Left lung (tissue), 10 donors: ENCODE measurements around the gene SEC22C. TPM values are rescaled to one million over a fixed set of nuclear protein-coding genes. Genes with fewer than 3 reads are reported as not detected.
A peak's percentile ranks its signal among the peaks of the same experiment; 100 is the strongest.
"Not testable (repeated sequence)": the region's sequence is repeated elsewhere in the genome, so short reads cannot be mapped to it uniquely, and the experiment has no call there.

Experiments used
- ATAC-seq: fragments of 200-7000 bp; cut with Tn5 transposase; one replicate; pipeline ENCODE4 v1.9.1; 2020; ENCODE audit warnings: moderate library complexity
- DNase-seq, 4 donors: peaks; one replicate each; pipeline ENCODE4 v3.0.0-alpha.2; 2013 to 2020
- H3K27ac ChIP-seq, 2 donors: fragments of 200-600 bp; sonication (generic) in 1 of 2; one replicate each; pipeline versions ENCODE4 v1.5.0 to v1.8.0; 2020 to 2021
- H3K27me3 ChIP-seq, 2 donors: fragments of 200-600 bp; sonication (generic) in 1 of 2; one replicate each; pipeline versions ENCODE4 v1.5.0 to v1.8.0; 2020 to 2021
- H3K36me3 ChIP-seq, 2 donors: fragments of 200-600 bp; sonication (generic) in 1 of 2; one replicate each; pipeline versions ENCODE4 v1.5.0 to v1.8.0; 2020 to 2021
- H3K4me1 ChIP-seq, 2 donors: fragments of 200-600 bp; one replicate each; pipeline ENCODE4 v1.8.0; 2021
- H3K4me3 ChIP-seq, 2 donors: fragments of 200-600 bp; sonication (generic) in 1 of 2; one replicate each; pipeline versions ENCODE4 v1.5.0 to v1.8.0; 2020 to 2021; ENCODE audit warnings: mild to moderate bottlenecking in 1 of 2
- H3K9me3 ChIP-seq, 2 donors: fragments of 200-600 bp; sonication (generic) in 1 of 2; one replicate each; pipeline versions ENCODE4 v1.5.0 to v1.8.0; 2020 to 2021
- intact Hi-C, 2 donors: fragments of 100-400 bp; cut with DNase I; formaldehyde crosslinking; loops; one replicate each; pipeline versions ENCODE4 v1.11.2 to v1.14.2; 2022
- polyA plus RNA-seq, 6 donors: library from polyadenylated mRNA; unstranded; fragments of 120-200 nt; gene quantifications; one replicate each; pipeline ENCODE4 v1.2.1, GENCODE V29; 2013; ENCODE audit not compliant: insufficient read length in 6 of 6
- total RNA-seq, 2 donors: library from RNA; stranded (reverse); fragmentation: NEBNext Ultra II Directional; extraction: Animal tissue kit (Norgen Biotek cat#: 25700); gene quantifications; one replicate each; pipeline ENCODE4 v1.2.1, GENCODE V29; 2021
- TF ChIP-seq, protein P1 (sequence below), 2 donors: fragments of 200-600 bp; sonication (generic) in 1 of 2; IDR thresholded peaks; one replicate each; pipeline versions ENCODE4 v1.5.0 to v1.8.0; 2021; ENCODE audit warnings: antibody characterized with exemption in 2 of 2
- donor health status: DM: no; HTN: yes; CAD: no.
- donor health status: DM: no; HTN: no; CAD: no.

SEC22C gene
- total and polyA plus RNA-seq, 8 donors, result 40.9 to 55.2 (median 46.1) TPM

- DNase-seq (peak in 3 of 4 donors; percentile 59 to 70 (median 68)), ATAC-seq (peak; percentile 51)
- Histone ChIP-seq H3K9me3 (no peaks in the 10 kb centered on the region), H3K4me3 (peak overlapping the region; percentile 67 to 94), H3K36me3 (peaks cover 0 to 8% of the 10 kb centered on the region in 2 donors), H3K27me3 (no peaks in the 10 kb centered on the region), H3K27ac (peak overlapping the region; percentile 95 to 98), H3K4me1 (peaks cover 16 to 54% of the 10 kb centered on the region in 2 donors)
- TF ChIP-seq, protein P1, sequence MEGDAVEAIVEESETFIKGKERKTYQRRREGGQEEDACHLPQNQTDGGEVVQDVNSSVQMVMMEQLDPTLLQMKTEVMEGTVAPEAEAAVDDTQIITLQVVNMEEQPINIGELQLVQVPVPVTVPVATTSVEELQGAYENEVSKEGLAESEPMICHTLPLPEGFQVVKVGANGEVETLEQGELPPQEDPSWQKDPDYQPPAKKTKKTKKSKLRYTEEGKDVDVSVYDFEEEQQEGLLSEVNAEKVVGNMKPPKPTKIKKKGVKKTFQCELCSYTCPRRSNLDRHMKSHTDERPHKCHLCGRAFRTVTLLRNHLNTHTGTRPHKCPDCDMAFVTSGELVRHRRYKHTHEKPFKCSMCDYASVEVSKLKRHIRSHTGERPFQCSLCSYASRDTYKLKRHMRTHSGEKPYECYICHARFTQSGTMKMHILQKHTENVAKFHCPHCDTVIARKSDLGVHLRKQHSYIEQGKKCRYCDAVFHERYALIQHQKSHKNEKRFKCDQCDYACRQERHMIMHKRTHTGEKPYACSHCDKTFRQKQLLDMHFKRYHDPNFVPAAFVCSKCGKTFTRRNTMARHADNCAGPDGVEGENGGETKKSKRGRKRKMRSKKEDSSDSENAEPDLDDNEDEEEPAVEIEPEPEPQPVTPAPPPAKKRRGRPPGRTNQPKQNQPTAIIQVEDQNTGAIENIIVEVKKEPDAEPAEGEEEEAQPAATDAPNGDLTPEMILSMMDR (IDR thresholded peaks at IDR 0.05), result no peak
- intact Hi-C loops, result no loop called here
These were observed 19.4 kb upstream of the SEC22C start for GRCh38 chr3:42600958-42601675.

GRCh38 chr3:42600111-42600957 lies 18.6 kb upstream of the SEC22C start, which contains the start of gene NKTR:
Gene NKTR, plus strand, starts transcription at chr3:42600686. Its CDS starts 321 bp downstream, at chr3:42601007.
- intact Hi-C loops, result no loop called here
- peak within 1 kb of the TSS; percentile 67 to 94 for H3K4me3 ChIP-seq
- no peaks in the 10 kb centered on the region for H3K9me3 ChIP-seq
- H3K27ac ChIP-seq, result peak within 1 kb of the TSS; percentile 95 to 98
- H3K27me3 ChIP-seq, result no peaks in the 10 kb centered on the region
- H3K36me3 ChIP-seq, result peaks cover 0 to 11% of the 10 kb centered on the region in 2 donors
- DNase-seq (peak; percentile 95 to 99 (median 98)), ATAC-seq (peak; percentile 92)
- peaks cover 16 to 46% of the 10 kb centered on the region in 2 donors for H3K4me1 ChIP-seq
- TF ChIP-seq, protein P1 (IDR thresholded peaks at IDR 0.05), result no peak

GRCh38 chr3:42597098-42597497 lies 15.3 kb upstream of the SEC22C start:
- peaks cover 0 to 28% of the 10 kb centered on the region in 2 donors for H3K36me3 ChIP-seq
- ATAC-seq, H3K27me3 ChIP-seq, H3K27ac ChIP-seq, intact Hi-C loops, DNase-seq, H3K4me3 ChIP-seq, H3K9me3 ChIP-seq: not testable (repeated sequence)
- H3K4me1 ChIP-seq, result peaks cover under 1 to 27% of the 10 kb centered on the region in 2 donors

GRCh38 chr3:42595682-42596081 lies 13.9 kb upstream of the SEC22C start:
- Histone ChIP-seq H3K27me3 (no peaks in the 10 kb centered on the region), H3K9me3 (no peaks in the 10 kb centered on the region), H3K36me3 (peaks cover 0 to 28% of the 10 kb centered on the region in 2 donors), H3K27ac (no peak overlapping the region), H3K4me1 (peaks cover 0 to 28% of the 10 kb centered on the region in 2 donors), H3K4me3 (no peak overlapping the region)
- TF ChIP-seq, protein P1 (IDR thresholded peaks at IDR 0.05), result no peak
- intact Hi-C loops, result no loop called here
- DNase-seq (no peak), ATAC-seq (no peak)

- no peak for DNase-seq
- no peak for ATAC-seq
- Histone ChIP-seq H3K27ac (no peak overlapping the region), H3K36me3 (peaks cover 0 to 28% of the 10 kb centered on the region in 2 donors), H3K27me3 (no peaks in the 10 kb centered on the region), H3K4me1 (peaks cover 0 to 28% of the 10 kb centered on the region in 2 donors), H3K4me3 (no peak overlapping the region), H3K9me3 (no peaks in the 10 kb centered on the region)
- intact Hi-C loops, result no loop called here
- TF ChIP-seq, protein P1 (IDR thresholded peaks at IDR 0.05), result no peak
These were observed 11.9 kb upstream of the SEC22C start for GRCh38 chr3:42593635-42594034.
